ENCODE measurements around the gene GNG2.

GRCh38 chr14:51914310-51914709 is 53.9 kb downstream of the GNG2 start:
- TF ChIP-seq CTCF (IDR thresholded peaks at IDR 0.05) (no peak), SIN3A (IDR thresholded peaks at IDR 0.05; ENCODE audit: borderline replicate concordance, insufficient read depth, low read depth, low read length) (no peak), POLR2AphosphoS5 (IDR thresholded peaks at IDR 0.05; ENCODE audit: low read depth, low read length) (no peak), REST (IDR thresholded peaks at IDR 0.05; ENCODE audit: insufficient read depth in 1 of 2, low read depth in 2 of 2, low read length in 1 of 2) (no peak), TCF7L2 (IDR thresholded peaks at IDR 0.05; ENCODE audit: low read depth, low read length) (no peak)

Measured in Panc1 (cell line).